IMR-90 (cell line): ENCODE measurements around the gene OSGIN1. TPM values are rescaled to one million over a fixed set of nuclear protein-coding genes. Genes with fewer than 3 reads are reported as not detected.

ENCODE experiments used
- ATAC-seq: fragments of 200-7000 bp; cut with Tn5 transposase; 2 replicates; pipeline ENCODE4 v1.9.1; 2020; ENCODE audit warnings: low read depth, mild to moderate bottlenecking, moderate library complexity
- BruUV-seq: library from RNA; stranded (reverse); fragments of 400-500 nt; replicated peaks from 2 replicates; lab custom pipeline; 2021; lab: Mats Ljungman, UMichigan
- CTCF ChIA-PET: fragments of 300-600 bp; formaldehyde crosslinking; extraction: SDS; loops from one replicate; lab custom pipeline; 2021; ENCODE audit warnings: antibody characterized with exemption; lab: Yijun Ruan, JAX
- POLR2A ChIA-PET: fragments of 300-600 bp; sonication (Branson Sonifier 250); formaldehyde crosslinking; loops from one replicate; lab custom pipeline; 2022; ENCODE audit warnings: antibody characterized with exemption; ENCODE audit not compliant: unreplicated experiment; lab: Charles Lee
- DNase-seq: peaks from one replicate; pipeline ENCODE4 v3.0.0; 2013
- H2AFZ ChIP-seq: replicated peaks from 2 replicates; pipeline ENCODE3; 2013; ENCODE audit warnings: low read length, mild to moderate bottlenecking; ENCODE audit not compliant: poor library complexity
- H2AK5ac ChIP-seq: 2 replicates; pipeline ENCODE4 v1.6.1; 2013; ENCODE audit warnings: low read depth, low read length, inconsistent platforms
- H2AK9ac ChIP-seq: replicated peaks from 2 replicates; pipeline ENCODE3; 2013; ENCODE audit warnings: mild to moderate bottlenecking, low read depth, low read length, moderate library complexity; ENCODE audit not compliant: poor library complexity
- H2BK120ac ChIP-seq: 2 replicates; pipeline ENCODE4 v1.6.1; 2013; ENCODE audit warnings: low read depth, low read length, inconsistent platforms
- H2BK15ac ChIP-seq: 3 replicates; pipeline ENCODE4 v1.6.1; 2013; ENCODE audit warnings: low read depth, low read length, inconsistent platforms
- H2BK20ac ChIP-seq: 2 replicates; pipeline ENCODE4 v1.6.1; 2013; ENCODE audit warnings: low read depth, mild to moderate bottlenecking, inconsistent platforms, low read length, moderate library complexity
- H2BK5ac ChIP-seq: 2 replicates; pipeline ENCODE4 v1.6.1; 2013; ENCODE audit warnings: mild to moderate bottlenecking, low read depth, low read length, inconsistent platforms; ENCODE audit not compliant: poor library complexity, severe bottlenecking
- H3K14ac ChIP-seq: replicated peaks from 2 replicates; pipeline ENCODE4 v1.6.1; 2013; ENCODE audit warnings: low read depth, low read length, inconsistent platforms
- H3K18ac ChIP-seq: 2 replicates; pipeline ENCODE4 v1.6.1; 2013; ENCODE audit warnings: low read depth, low read length, control low read depth
- H3K23ac ChIP-seq: 2 replicates; pipeline ENCODE4 v1.6.1; 2013; ENCODE audit warnings: low read depth, low read length, inconsistent platforms
- H3K27ac ChIP-seq: 2 replicates; pipeline ENCODE4 v1.5.1; 2013; ENCODE audit warnings: mild to moderate bottlenecking, control low read depth, low read length; ENCODE audit not compliant: insufficient read depth
- H3K27me3 ChIP-seq: 2 replicates; pipeline ENCODE4 v1.6.1; 2013; ENCODE audit warnings: low read length; ENCODE audit not compliant: control insufficient read depth, insufficient read depth
- H3K36me3 ChIP-seq: 2 replicates; pipeline ENCODE4 v1.6.1; 2013; ENCODE audit warnings: low read length, mixed read lengths; ENCODE audit not compliant: control insufficient read depth, insufficient read depth
- H3K4ac ChIP-seq: 2 replicates; pipeline ENCODE4 v1.6.1; 2013; ENCODE audit warnings: low read depth, low read length, inconsistent platforms
- H3K4me1 ChIP-seq: 2 replicates; pipeline ENCODE4 v1.6.1; 2013; ENCODE audit warnings: low read length, mixed read lengths; ENCODE audit not compliant: control insufficient read depth, insufficient read depth
- H3K4me2 ChIP-seq: 2 replicates; pipeline ENCODE4 v1.6.1; 2013; ENCODE audit warnings: low read depth, mild to moderate bottlenecking, control low read depth, low read length, moderate library complexity
- H3K4me3 ChIP-seq: 2 replicates; pipeline ENCODE4 v1.5.1; 2013; ENCODE audit warnings: low read depth, mild to moderate bottlenecking, control low read depth, low read length, moderate library complexity; ENCODE audit not compliant: insufficient read depth
- H3K56ac ChIP-seq: 2 replicates; pipeline ENCODE4 v1.6.1; 2013; ENCODE audit warnings: low read length, inconsistent platforms; ENCODE audit not compliant: insufficient read depth; ENCODE audit errors: extremely low read depth
- H3K79me1 ChIP-seq, 2 experiments: 2 replicates each; pipeline ENCODE4 v1.6.1; 2013; ENCODE audit warnings: low read length in 2 of 2, inconsistent platforms in 1 of 2, low read depth in 1 of 2
- H3K9ac ChIP-seq: 2 replicates; pipeline ENCODE4 v1.6.1; 2013; ENCODE audit warnings: low read depth, low read length, control low read depth
- H3K9me1 ChIP-seq: 2 replicates; pipeline ENCODE4 v1.6.1; 2013; ENCODE audit warnings: low read length, inconsistent platforms; ENCODE audit not compliant: insufficient read depth
- H3K9me3 ChIP-seq: 2 replicates; pipeline ENCODE4 v1.6.1; 2013; ENCODE audit warnings: low read length; ENCODE audit not compliant: control insufficient read depth, insufficient read depth
- H4K20me1 ChIP-seq: 2 replicates; pipeline ENCODE4 v1.6.1; 2013; ENCODE audit warnings: low read length, inconsistent platforms; ENCODE audit not compliant: insufficient read depth
- H4K5ac ChIP-seq: 2 replicates; pipeline ENCODE4 v1.6.1; 2013; ENCODE audit warnings: mild to moderate bottlenecking, low read depth, low read length, control low read depth
- H4K8ac ChIP-seq, 2 experiments: 2 replicates each; pipeline ENCODE4 v1.6.1; 2013; ENCODE audit warnings: low read depth in 2 of 2, low read length in 2 of 2, control low read depth in 1 of 2, inconsistent platforms in 1 of 2
- H4K91ac ChIP-seq: 2 replicates; pipeline ENCODE4 v1.6.1; 2013; ENCODE audit warnings: low read depth, low read length, inconsistent platforms; ENCODE audit not compliant: insufficient read depth
- CHD1 ChIP-seq: IDR thresholded peaks from 2 replicates; pipeline ENCODE4 v1.6.1; 2012; ENCODE audit warnings: low read depth, low read length, improper control_type of control experiment
- MXI1 ChIP-seq: IDR thresholded peaks from 2 replicates; pipeline ENCODE4 v1.6.1; 2012; ENCODE audit warnings: low read depth, mild to moderate bottlenecking, low read length, moderate library complexity, borderline replicate concordance
- WGBS, 2 experiments: methylation state at CpG; one replicate each; pipeline versions ENCODE4 v1.1.5 to v1.1.7; 2013; ENCODE audit warnings: missing lambda C conversion rate in 2 of 2; ENCODE audit not compliant: insufficient read length in 1 of 2; ENCODE audit errors: extremely low coverage in 2 of 2; 5-methylcytosine and 5-hydroxymethylcytosine counted together
- dilution Hi-C: fragments of 300-500 bp; cut with HindIII; formaldehyde crosslinking; loops from one replicate; pipeline ENCODE4 v1.14.3; 2018; ENCODE audit warnings: low sequenced_read_pairs; ENCODE audit not compliant: unreplicated experiment
- in situ Hi-C: fragments of 300-500 bp; cut with MboI; formaldehyde crosslinking; loops from 3 replicates; pipeline ENCODE4 v1.14.3; 2019; ENCODE audit warnings: low sequenced_read_pairs, inconsistent platforms, mixed read lengths
- intact Hi-C: fragments of 100-400 bp; cut with micrococcal nuclease; formaldehyde crosslinking; loops from 2 replicates; pipeline ENCODE4 v1.10.0; 2022
- polyA plus RNA-seq, 3 experiments: library from polyadenylated mRNA; depleted of rRNA; stranded (reverse); fragments of >200 nt; gene quantifications; 2 replicates each; pipeline ENCODE4 v1.2.3, GENCODE V29; 2012; ENCODE audit warnings: low replicate concordance in 1 of 3
- total RNA-seq: library from RNA; depleted of rRNA; stranded (reverse); fragments of >200 nt; gene quantifications from 2 replicates; pipeline ENCODE4 v1.2.3, GENCODE V29; 2012

The OSGIN1 gene
- total and polyA plus RNA-seq, 2 of the 4 experiments (the other 2 are of a cell fraction), result 0.90 to 6.4 TPM

- Histone ChIP-seq H3K4me2 (no peak overlapping the region), H3K36me3 (no peaks in the 10 kb centered on the region), H3K4ac (no peak overlapping the region), H2AK9ac (no peak overlapping the region), H3K23ac (no peak overlapping the region), H2AK5ac (no peak overlapping the region), H3K9me1 (no peaks in the 10 kb centered on the region), H2BK5ac (no peak overlapping the region), H3K4me3 (no peak overlapping the region), H3K4me1 (peaks cover 11% of the 10 kb centered on the region), H4K8ac (no peak overlapping the region), H4K91ac (no peak overlapping the region), H2BK120ac (no peak overlapping the region), H3K14ac (no peak overlapping the region), H4K5ac (no peak overlapping the region), H3K27me3 (no peaks in the 10 kb centered on the region; the same call in 1 of the 2 replicates), H2AFZ (no peak overlapping the region), H3K18ac (no peak overlapping the region), H3K9ac (no peak overlapping the region), H2BK15ac (no peak overlapping the region), H3K56ac (no peak overlapping the region), H3K79me1 (no peaks in the 10 kb centered on the region), H3K27ac (no peak overlapping the region), H3K9me3 (no peaks in the 10 kb centered on the region), H2BK20ac (no peak overlapping the region), H4K20me1 (no peaks in the 10 kb centered on the region)
- intact Hi-C loops, result no loop called here
- CTCF ChIA-PET, result no interaction called here
- WGBS, 2 experiments, result 64% methylated on average over 8 of the region's 17 CpGs; no CpG with 5 or more reads in 1 of the 2 experiments
- dilution Hi-C loops, result no loop called here
- in situ Hi-C loops, result no loop called here
- no TSS peak for BruUV-seq
- no peak for DNase-seq
- POLR2A ChIA-PET, result no interaction called here
- ATAC-seq, result no peak
- TF ChIP-seq CHD1 (no peak), MXI1 (no peak)
Measured at GRCh38 chr16:83929811-83930555, 23.1 kb upstream of the OSGIN1 start.
